Mucosa of descending colon (tissue), 3 donors: ENCODE results near the gene OR51B5. TPM values are rescaled to one million over a fixed set of nuclear protein-coding genes. Genes with fewer than 3 reads are reported as not detected.
A peak's percentile ranks its signal among the peaks of the same experiment; 100 is the strongest.

Experiments used
- ATAC-seq: fragments of 200-7000 bp; cut with Tn5 transposase; one replicate; pipeline ENCODE4 v1.9.1; 2020; ENCODE audit warnings: mild to moderate bottlenecking, moderate library complexity
- DNase-seq, 3 donors: peaks; one replicate each; pipeline ENCODE4 v3.0.0-alpha.2; 2020
- H3K36me3 ChIP-seq: fragments of 200-600 bp; one replicate; pipeline ENCODE4 v1.8.0; 2021; ENCODE audit warnings: low read depth, mild to moderate bottlenecking
- H3K4me1 ChIP-seq: fragments of 200-600 bp; one replicate; pipeline ENCODE4 v1.8.0; 2021; ENCODE audit warnings: low read depth, mild to moderate bottlenecking
- H3K4me3 ChIP-seq: fragments of 200-600 bp; one replicate; pipeline ENCODE4 v1.8.0; 2021; ENCODE audit warnings: mild to moderate bottlenecking
- H3K9me3 ChIP-seq: fragments of 200-600 bp; one replicate; pipeline ENCODE4 v1.8.0; 2021; ENCODE audit warnings: mild to moderate bottlenecking
- intact Hi-C, 2 donors: fragments of 100-400 bp; cut with DNase I in 1 of 2; cut with micrococcal nuclease in 1 of 2; formaldehyde crosslinking; loops; one replicate each; pipeline versions ENCODE4 v1.11.0 to v1.11.1; 2022; cut with DNase I, micrococcal nuclease
- long read RNA-seq, 2 donors: library from polyadenylated mRNA; unstranded; transcript quantifications; one replicate each; pipeline ENCODE4 v2.0.0, GENCODE V29; 2019 to 2021
- total RNA-seq, 3 donors: library from RNA; stranded (reverse); fragmentation: NEBNext Ultra II Directional in 2 of 3; extraction: Animal tissue kit (Norgen Biotek cat#: 25700) in 2 of 3; gene quantifications; one replicate each; pipeline versions ENCODE4 v1.2.1 to v1.2.4, GENCODE V29; 2021 to 2023
- TF ChIP-seq, protein P1 (sequence below): fragments of 200-600 bp; IDR thresholded peaks from one replicate; pipeline ENCODE4 v1.8.0; 2022; ENCODE audit warnings: antibody characterized with exemption, mild to moderate bottlenecking
- donor health status: DM: no; HTN: no; CAD: no; lungs with moderate emphysema.
- donor health status: DM: no; HTN: no; CAD: no.
- donor health status: DM: no; HTN: yes; CAD: no.

Gene OR51B5, protein sequence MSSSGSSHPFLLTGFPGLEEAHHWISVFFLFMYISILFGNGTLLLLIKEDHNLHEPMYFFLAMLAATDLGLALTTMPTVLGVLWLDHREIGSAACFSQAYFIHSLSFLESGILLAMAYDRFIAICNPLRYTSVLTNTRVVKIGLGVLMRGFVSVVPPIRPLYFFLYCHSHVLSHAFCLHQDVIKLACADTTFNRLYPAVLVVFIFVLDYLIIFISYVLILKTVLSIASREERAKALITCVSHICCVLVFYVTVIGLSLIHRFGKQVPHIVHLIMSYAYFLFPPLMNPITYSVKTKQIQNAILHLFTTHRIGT
- not detected for total RNA-seq
- long read RNA-seq, donor 1 = 0 reads
- long read RNA-seq, donor 2 = 0 reads

DNA sequence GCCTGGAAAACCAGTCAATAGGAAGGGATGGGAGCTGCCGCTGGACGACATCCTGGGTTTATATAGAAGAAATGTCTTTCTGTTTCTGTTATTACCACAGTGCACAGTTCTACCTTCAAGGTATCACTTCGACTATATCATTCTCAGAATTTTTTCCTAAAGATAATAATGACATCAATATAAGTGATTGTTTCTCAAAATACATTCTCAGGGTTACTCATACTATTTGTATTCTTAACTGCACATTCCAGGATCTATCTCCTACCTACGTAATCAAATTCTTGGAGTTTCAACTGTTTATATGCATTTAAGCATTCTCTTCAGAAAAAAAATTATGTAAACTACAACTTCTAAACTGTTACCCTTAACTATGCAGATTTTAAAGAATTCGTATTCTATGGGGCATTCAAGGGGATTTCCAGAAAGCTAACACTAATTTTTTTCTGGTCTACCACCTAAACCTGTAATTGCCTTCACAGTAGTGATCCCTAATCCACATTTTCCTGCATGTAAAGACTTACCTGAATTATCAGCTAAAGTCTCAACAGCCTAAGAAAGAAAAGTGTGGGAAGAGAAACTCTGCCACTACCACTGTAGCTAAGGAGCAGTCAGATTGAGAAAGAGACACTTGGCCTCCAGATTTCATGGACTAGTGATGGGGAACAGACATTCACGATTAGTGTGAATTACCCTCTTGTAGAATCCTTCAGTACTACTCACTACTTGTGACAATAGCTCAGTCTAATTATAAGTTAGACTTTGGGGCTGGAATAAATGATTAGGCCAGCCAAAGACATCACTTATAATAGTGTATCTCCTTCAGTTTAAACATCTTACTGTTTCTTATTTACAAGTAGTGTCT lies at the start of gene OR51B5:
Gene OR51B5 (minus strand): TSS at position 51 of the 862 bp plus-strand sequence. CDS start 0 bp downstream, at position 51.
- intact Hi-C loops = no loop called here

DNA sequence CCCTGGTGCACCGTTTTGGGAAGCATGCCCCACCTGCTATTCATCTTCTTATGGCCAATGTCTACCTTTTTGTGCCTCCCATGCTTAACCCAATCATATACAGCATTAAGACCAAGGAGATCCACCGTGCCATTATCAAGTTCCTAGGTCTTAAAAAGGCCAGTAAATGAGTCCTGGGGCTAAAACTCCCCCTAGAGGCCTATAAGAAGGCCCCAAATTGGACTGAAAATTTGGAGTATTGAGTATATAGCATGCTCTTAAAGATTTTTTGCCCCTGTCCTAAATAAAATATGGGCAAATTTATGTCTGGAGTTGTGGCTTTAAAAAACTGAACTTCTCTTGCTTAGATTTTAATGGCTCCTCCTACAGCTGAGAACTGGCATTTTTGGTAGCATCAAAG lies 46.9 kb upstream of the OR51B5 start:
- ATAC-seq = no peak
- DNase-seq = no peak
- no peaks in the 10 kb centered on the region for H3K9me3 ChIP-seq

More for the DNA sequence above, at the start of gene OR51B5:
- Histone ChIP-seq H3K4me1 (no peaks in the 10 kb centered on the region), H3K36me3 (no peaks in the 10 kb centered on the region), H3K4me3 (no peak within 1 kb of the TSS), H3K9me3 (no peaks in the 10 kb centered on the region)
- no peak for ATAC-seq
- TF ChIP-seq, protein P1, sequence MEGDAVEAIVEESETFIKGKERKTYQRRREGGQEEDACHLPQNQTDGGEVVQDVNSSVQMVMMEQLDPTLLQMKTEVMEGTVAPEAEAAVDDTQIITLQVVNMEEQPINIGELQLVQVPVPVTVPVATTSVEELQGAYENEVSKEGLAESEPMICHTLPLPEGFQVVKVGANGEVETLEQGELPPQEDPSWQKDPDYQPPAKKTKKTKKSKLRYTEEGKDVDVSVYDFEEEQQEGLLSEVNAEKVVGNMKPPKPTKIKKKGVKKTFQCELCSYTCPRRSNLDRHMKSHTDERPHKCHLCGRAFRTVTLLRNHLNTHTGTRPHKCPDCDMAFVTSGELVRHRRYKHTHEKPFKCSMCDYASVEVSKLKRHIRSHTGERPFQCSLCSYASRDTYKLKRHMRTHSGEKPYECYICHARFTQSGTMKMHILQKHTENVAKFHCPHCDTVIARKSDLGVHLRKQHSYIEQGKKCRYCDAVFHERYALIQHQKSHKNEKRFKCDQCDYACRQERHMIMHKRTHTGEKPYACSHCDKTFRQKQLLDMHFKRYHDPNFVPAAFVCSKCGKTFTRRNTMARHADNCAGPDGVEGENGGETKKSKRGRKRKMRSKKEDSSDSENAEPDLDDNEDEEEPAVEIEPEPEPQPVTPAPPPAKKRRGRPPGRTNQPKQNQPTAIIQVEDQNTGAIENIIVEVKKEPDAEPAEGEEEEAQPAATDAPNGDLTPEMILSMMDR = no peak
- DNase-seq = no peak

DNA sequence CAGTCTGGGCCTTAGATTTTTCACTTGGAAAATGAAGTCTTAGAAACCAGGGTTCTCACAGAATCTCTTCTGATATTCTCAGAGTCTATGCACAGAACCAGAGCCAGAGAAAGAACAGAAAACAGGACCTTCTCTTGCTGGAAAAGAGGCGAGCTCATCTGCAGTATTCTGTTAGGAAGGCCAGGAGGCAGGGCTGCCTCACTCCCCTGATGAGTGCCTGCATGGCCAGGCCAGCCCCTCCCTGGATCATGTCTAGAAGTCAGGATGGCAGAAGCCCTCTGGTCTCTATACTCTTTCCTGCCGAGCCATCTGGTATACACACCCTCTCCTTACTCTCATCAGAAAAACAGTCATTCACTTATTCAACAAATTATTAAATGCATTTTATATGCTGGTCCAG lies 41.0 kb upstream of the OR51B5 start:
- no peaks in the 10 kb centered on the region for H3K9me3 ChIP-seq
- DNase-seq (no peak), ATAC-seq (no peak)
- intact Hi-C loops = loop anchor here in 1 of 2 donors (10.0 kb wide), 1 partner anchor 260 kb away; no protein-coding TSS in a partner anchor
- H3K4me1 ChIP-seq = no peaks in the 10 kb centered on the region
- TF ChIP-seq, protein P1 = no peak
- no peak overlapping the region for H3K4me3 ChIP-seq
- no peaks in the 10 kb centered on the region for H3K36me3 ChIP-seq

More for the DNA sequence above, 46.9 kb upstream of the OR51B5 start:
- intact Hi-C loops = no loop called here
- TF ChIP-seq, protein P1 = no peak
- Histone ChIP-seq H3K4me1 (no peaks in the 10 kb centered on the region), H3K36me3 (no peaks in the 10 kb centered on the region), H3K4me3 (no peak overlapping the region)

DNA sequence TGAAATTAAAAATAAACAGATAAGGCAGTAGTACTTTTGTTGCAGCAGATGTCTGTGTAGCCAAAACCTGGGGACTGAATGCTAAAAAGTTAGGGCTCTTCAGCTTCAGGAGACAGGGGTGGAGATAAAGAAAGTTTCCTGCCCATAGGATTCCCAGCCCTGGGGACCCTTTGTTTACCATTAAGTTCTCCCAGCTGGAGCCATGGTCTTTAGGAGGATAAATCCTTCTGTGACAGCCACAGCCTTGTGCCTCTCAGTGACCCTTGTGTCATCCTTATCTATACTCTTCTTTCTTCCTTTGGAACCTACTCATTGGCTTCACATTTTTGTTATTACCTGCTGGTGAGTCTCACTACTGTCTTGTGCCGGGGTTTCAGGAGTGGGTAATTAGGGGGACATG lies 40.3 kb upstream of the OR51B5 start, which contains the start of gene OR51M1:
Gene OR51M1 (plus strand): TSS at position 237 of the 400 bp plus-strand sequence. CDS start 5,587 bp downstream, outside the sequence.
- Histone ChIP-seq H3K4me1 (no peaks in the 10 kb centered on the region), H3K4me3 (no peak within 1 kb of the TSS), H3K9me3 (no peaks in the 10 kb centered on the region), H3K36me3 (no peaks in the 10 kb centered on the region)
- intact Hi-C loops = loop anchor here in 1 of 2 donors (10.0 kb wide), 1 partner anchor 259 kb away; no protein-coding TSS in a partner anchor
- DNase-seq (no peak), ATAC-seq (no peak)
- TF ChIP-seq, protein P1 = no peak

DNA sequence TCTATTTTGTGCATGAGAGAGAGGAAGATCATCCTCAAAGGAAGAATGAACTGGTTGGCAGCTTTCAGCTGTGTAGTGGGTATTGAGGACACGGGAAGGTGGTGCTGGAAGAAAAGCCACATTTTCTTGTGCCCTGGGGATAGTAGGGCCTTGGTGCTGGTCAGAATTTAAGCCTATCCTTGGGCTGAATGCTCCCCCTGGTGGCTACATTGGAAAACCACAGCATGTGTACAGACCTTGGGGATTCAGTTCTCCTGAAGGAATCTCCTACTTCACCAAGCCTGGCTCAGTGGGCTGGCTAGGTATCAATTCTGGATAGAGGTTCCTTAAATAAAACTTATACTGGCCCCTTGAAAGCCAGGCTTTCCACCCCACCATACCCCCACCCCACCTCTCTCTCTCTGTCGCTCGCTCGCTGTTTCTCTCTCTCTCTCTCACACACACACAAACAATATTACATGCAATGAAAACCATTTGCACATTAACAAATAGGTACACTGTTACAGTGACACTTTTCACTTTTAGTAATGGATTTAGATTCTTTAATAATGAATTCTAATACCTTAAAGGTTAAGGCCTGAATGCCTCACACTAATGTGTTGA lies 37.5 kb upstream of the OR51B5 start:
- Histone ChIP-seq H3K4me1 (no peaks in the 10 kb centered on the region), H3K9me3 (no peaks in the 10 kb centered on the region), H3K36me3 (no peaks in the 10 kb centered on the region), H3K4me3 (no peak overlapping the region)
- ATAC-seq (peak; percentile 58), DNase-seq (peak in 2 of 3 donors; percentile 24 to 40)
- TF ChIP-seq, protein P1 = peak; percentile 38
- intact Hi-C loops = loop anchor here in 1 of 2 donors (10.0 kb wide), 1 partner anchor 256 kb away; no protein-coding TSS in a partner anchor
